Erythroblast (primary cell): Measurements from ENCODE around the gene AKAP6.

Source experiments
- GATA1 ChIP-seq: IDR thresholded peaks from 2 replicates; pipeline ENCODE4 v1.6.1; 2011; ENCODE audit warnings: low read depth, mild to moderate bottlenecking, control low read depth, low read length, moderate library complexity
- POLR2A ChIP-seq: IDR thresholded peaks from 2 replicates; pipeline ENCODE4 v1.6.1; 2011; ENCODE audit warnings: mild to moderate bottlenecking, low read length

- TF ChIP-seq POLR2A, result no peak
- no peak for TF ChIP-seq GATA1
Observed at GRCh38 chr14:32724867-32725471, 395.9 kb downstream of the AKAP6 start.
